OCI-LY7 (cell line): ENCODE measurements around the gene SAT2. TPM values are rescaled to one million over a fixed set of nuclear protein-coding genes. Genes with fewer than 3 reads are reported as not detected.

ENCODE experiments used
- BruUV-seq: library from RNA; stranded (reverse); fragments of 400-500 nt; replicated peaks from 2 replicates; lab custom pipeline; 2021; lab: Mats Ljungman, UMichigan
- CTCF ChIA-PET: fragments of 300-600 bp; sonication (Branson Sonifier 250); formaldehyde crosslinking; loops from one replicate; lab custom pipeline; 2022; ENCODE audit warnings: antibody characterized with exemption; ENCODE audit not compliant: unreplicated experiment; lab: Charles Lee
- POLR2A ChIA-PET: fragments of 300-600 bp; sonication (Branson Sonifier 250); formaldehyde crosslinking; loops from one replicate; lab custom pipeline; 2022; ENCODE audit warnings: antibody characterized with exemption; lab: Charles Lee
- DNase-seq: peaks from one replicate; pipeline ENCODE4 v3.0.0-alpha.2; 2015; ENCODE audit warnings: low spot score
- H2AFZ ChIP-seq: fragments of 200-600 bp; sonication (generic), shearing (Covaris generic); 2 replicates; pipeline ENCODE4 v1.6.1; 2014; ENCODE audit warnings: mild to moderate bottlenecking, antibody characterized with exemption, low read length, moderate library complexity
- H3K27ac ChIP-seq: fragments of 200-600 bp; sonication (generic); 2 replicates; pipeline ENCODE4 v1.5.1; 2014; ENCODE audit warnings: mixed run types, low read depth, mild to moderate bottlenecking, moderate library complexity, low read length, inconsistent platforms; ENCODE audit not compliant: poor library complexity, severe bottlenecking
- H3K36me3 ChIP-seq: fragments of 200-600 bp; sonication (generic); 2 replicates; pipeline ENCODE4 v1.6.1; 2014; ENCODE audit warnings: mild to moderate bottlenecking, antibody characterized with exemption, low read length, moderate library complexity, mixed read lengths; ENCODE audit not compliant: insufficient read depth
- H3K4me1 ChIP-seq: fragments of 200-600 bp; sonication (generic); 2 replicates; pipeline ENCODE4 v1.5.1; 2014; ENCODE audit warnings: mild to moderate bottlenecking, low read length; ENCODE audit not compliant: insufficient read depth, poor library complexity, severe bottlenecking
- H3K4me2 ChIP-seq: fragments of 200-600 bp; sonication (generic); 2 replicates; pipeline ENCODE4 v1.6.1; 2014; ENCODE audit warnings: mild to moderate bottlenecking, low read length
- H3K4me3 ChIP-seq: fragments of 200-600 bp; sonication (generic); 2 replicates; pipeline ENCODE4 v1.5.1; 2014; ENCODE audit warnings: mild to moderate bottlenecking, low read depth, low read length; ENCODE audit not compliant: poor library complexity, severe bottlenecking
- H3K79me2 ChIP-seq: fragments of 200-600 bp; sonication (generic); 2 replicates; pipeline ENCODE4 v1.6.1; 2016; ENCODE audit warnings: low read depth, mild to moderate bottlenecking, low read length, moderate library complexity, mixed read lengths; ENCODE audit not compliant: insufficient read depth
- H3K9me2 ChIP-seq: fragments of 200-600 bp; sonication (generic); 2 replicates; pipeline ENCODE4 v1.6.1; 2016; ENCODE audit warnings: mild to moderate bottlenecking, low read length, mixed read lengths; ENCODE audit not compliant: insufficient read depth
- H3K9me3 ChIP-seq: fragments of 200-600 bp; sonication (generic); 2 replicates; pipeline ENCODE4 v1.6.1; 2014; ENCODE audit warnings: mild to moderate bottlenecking, mixed run types, low read length, mixed read lengths
- H4K20me1 ChIP-seq: fragments of 200-600 bp; sonication (generic); 2 replicates; pipeline ENCODE4 v1.6.1; 2014; ENCODE audit warnings: mild to moderate bottlenecking, antibody characterized with exemption, low read length, moderate library complexity, mixed read lengths; ENCODE audit not compliant: insufficient read depth
- CTCF ChIP-seq: fragments of 200-600 bp; sonication (generic); conservative IDR thresholded peaks from 2 replicates; pipeline ENCODE4 v1.5.1; 2014; ENCODE audit warnings: mild to moderate bottlenecking, antibody characterized with exemption, low read length, moderate library complexity, mixed read lengths
- EZH2phosphoT487 ChIP-seq: fragments of 200-600 bp; sonication (generic); IDR thresholded peaks from 2 replicates; pipeline ENCODE4 v1.6.1; 2018; ENCODE audit warnings: low read depth, borderline replicate concordance, mild to moderate bottlenecking, mixed run types, antibody characterized with exemption, low read length, moderate library complexity, mixed read lengths
- intact Hi-C: fragments of 100-400 bp; cut with micrococcal nuclease; formaldehyde crosslinking; loops from one replicate; pipeline ENCODE4 v1.10.0; 2022; ENCODE audit not compliant: unreplicated experiment
- total RNA-seq, 2 experiments: library from RNA; depleted of rRNA in 1 of 2; stranded (reverse); fragments of >200 nt in 1 of 2; shearing (Covaris generic) in 1 of 2; gene quantifications; 2 replicates each; pipeline ENCODE4 v1.2.3, GENCODE V29; 2014 to 2022

The SAT2 gene
- total RNA-seq, 2 experiments from 2014 or later, result 16.9 to 37.3 TPM

GRCh38 chr17:7667656-7668406, 40.2 kb upstream of the SAT2 start:
- Histone ChIP-seq H3K9me3 (no peaks in the 10 kb centered on the region), H3K4me1 (no peaks in the 10 kb centered on the region), H3K9me2 (no peaks in the 10 kb centered on the region), H2AFZ (no peak overlapping the region), H4K20me1 (no peaks in the 10 kb centered on the region), H3K79me2 (no peaks in the 10 kb centered on the region), H3K4me3 (no peak overlapping the region), H3K36me3 (peaks cover 57% of the 10 kb centered on the region), H3K4me2 (no peak overlapping the region), H3K27ac (no peak overlapping the region)
- CTCF ChIA-PET, result interaction anchor here (0.6 kb wide), 1 partner anchor 406 kb away, joined by 3 read pairs; no protein-coding TSS in a partner anchor
- no TSS peak for BruUV-seq
- no peak for TF ChIP-seq EZH2phosphoT487
- no peak for TF ChIP-seq CTCF
- DNase-seq, result no peak
- intact Hi-C loops, result no loop called here
- POLR2A ChIA-PET, result interaction anchor here (0.7 kb wide), 1 partner anchor 23 kb away, joined by 3 read pairs; no protein-coding TSS in a partner anchor

GRCh38 chr17:7656958-7657609, 29.5 kb upstream of the SAT2 start:
- BruUV-seq, result no TSS peak
- no peak for DNase-seq
- Histone ChIP-seq H3K4me3 (no peak overlapping the region), H3K4me1 (no peaks in the 10 kb centered on the region), H3K36me3 (no peaks in the 10 kb centered on the region), H3K79me2 (no peaks in the 10 kb centered on the region), H2AFZ (no peak overlapping the region), H3K4me2 (no peak overlapping the region), H3K9me3 (no peaks in the 10 kb centered on the region), H3K27ac (no peak overlapping the region), H4K20me1 (no peaks in the 10 kb centered on the region), H3K9me2 (no peaks in the 10 kb centered on the region)
- TF ChIP-seq CTCF, result no peak
- TF ChIP-seq EZH2phosphoT487, result no peak
- POLR2A ChIA-PET, result interaction anchor here (0.6 to 0.7 kb wide), 2 partner anchors 138 to 203 kb away, joined by 3 to 4 read pairs; no protein-coding TSS in a partner anchor
- intact Hi-C loops, result no loop called here
- CTCF ChIA-PET, result no interaction called here

- CTCF ChIA-PET, result no interaction called here
- H4K20me1 ChIP-seq, result no peaks in the 10 kb centered on the region
- no peak for DNase-seq
Observed at GRCh38 chr17:7655541-7655840, 27.9 kb upstream of the SAT2 start.

More at GRCh38 chr17:7655541-7655840, 27.9 kb upstream of the SAT2 start:
- H3K9me2 ChIP-seq, result no peaks in the 10 kb centered on the region
- H3K27ac ChIP-seq, result no peak overlapping the region
- H3K79me2 ChIP-seq, result no peaks in the 10 kb centered on the region
- no peak overlapping the region for H3K4me3 ChIP-seq
- TF ChIP-seq EZH2phosphoT487 (no peak), CTCF (no peak)
- no peak overlapping the region for H2AFZ ChIP-seq
- no peaks in the 10 kb centered on the region for H3K4me1 ChIP-seq
- no peak overlapping the region for H3K4me2 ChIP-seq
- POLR2A ChIA-PET, result no interaction called here
- no peaks in the 10 kb centered on the region for H3K9me3 ChIP-seq
- H3K36me3 ChIP-seq, result no peaks in the 10 kb centered on the region
- BruUV-seq, result no TSS peak
- intact Hi-C loops, result no loop called here
